GM13977 (cell line): ENCODE measurements around the gene MYO15B.

Experiments used
- DNase-seq: peaks from one replicate; pipeline ENCODE4 v3.0.0; 2012; ENCODE audit warnings: low spot score
- in situ Hi-C: fragments of 300-500 bp; cut with MboI; formaldehyde crosslinking; loops from one replicate; pipeline ENCODE4 v1.12.0; 2022; ENCODE audit warnings: low sequenced_read_pairs, low pct_unique_long_range_greater_than_20kb, mixed read lengths, inconsistent platforms; ENCODE audit not compliant: unreplicated experiment
- TF ChIP-seq, protein P1 (sequence below): IDR thresholded peaks from 2 replicates; pipeline ENCODE4 v1.5.1; 2012; ENCODE audit warnings: mild to moderate bottlenecking, control low read depth; ENCODE audit not compliant: insufficient read depth; ENCODE audit errors: extremely low read depth, missing control alignments

Gene MYO15B

DNA sequence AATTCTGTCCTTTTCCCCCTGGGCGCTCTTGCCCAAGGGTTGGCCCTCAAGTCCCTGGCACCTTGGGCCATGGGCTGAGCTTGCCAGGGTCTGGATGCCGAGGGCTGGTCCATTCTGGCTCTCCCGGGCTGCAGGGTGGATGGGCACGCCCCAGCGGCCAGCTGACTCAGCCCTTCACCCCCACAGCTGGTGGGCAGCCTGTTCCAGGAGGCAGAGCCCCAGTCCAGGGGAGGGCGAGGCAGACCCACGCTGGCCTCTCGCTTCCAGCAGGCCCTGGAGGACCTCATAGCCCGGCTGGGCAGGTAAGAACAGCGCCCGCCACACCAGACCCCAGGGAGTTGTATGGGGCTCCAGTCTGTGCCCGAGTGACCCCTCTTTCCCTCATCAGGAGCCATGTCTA lies 15.0 kb downstream of the MYO15B start:
- no peak for DNase-seq
- TF ChIP-seq, protein P1, sequence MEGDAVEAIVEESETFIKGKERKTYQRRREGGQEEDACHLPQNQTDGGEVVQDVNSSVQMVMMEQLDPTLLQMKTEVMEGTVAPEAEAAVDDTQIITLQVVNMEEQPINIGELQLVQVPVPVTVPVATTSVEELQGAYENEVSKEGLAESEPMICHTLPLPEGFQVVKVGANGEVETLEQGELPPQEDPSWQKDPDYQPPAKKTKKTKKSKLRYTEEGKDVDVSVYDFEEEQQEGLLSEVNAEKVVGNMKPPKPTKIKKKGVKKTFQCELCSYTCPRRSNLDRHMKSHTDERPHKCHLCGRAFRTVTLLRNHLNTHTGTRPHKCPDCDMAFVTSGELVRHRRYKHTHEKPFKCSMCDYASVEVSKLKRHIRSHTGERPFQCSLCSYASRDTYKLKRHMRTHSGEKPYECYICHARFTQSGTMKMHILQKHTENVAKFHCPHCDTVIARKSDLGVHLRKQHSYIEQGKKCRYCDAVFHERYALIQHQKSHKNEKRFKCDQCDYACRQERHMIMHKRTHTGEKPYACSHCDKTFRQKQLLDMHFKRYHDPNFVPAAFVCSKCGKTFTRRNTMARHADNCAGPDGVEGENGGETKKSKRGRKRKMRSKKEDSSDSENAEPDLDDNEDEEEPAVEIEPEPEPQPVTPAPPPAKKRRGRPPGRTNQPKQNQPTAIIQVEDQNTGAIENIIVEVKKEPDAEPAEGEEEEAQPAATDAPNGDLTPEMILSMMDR, result no peak
- in situ Hi-C loops, result no loop called here

DNA sequence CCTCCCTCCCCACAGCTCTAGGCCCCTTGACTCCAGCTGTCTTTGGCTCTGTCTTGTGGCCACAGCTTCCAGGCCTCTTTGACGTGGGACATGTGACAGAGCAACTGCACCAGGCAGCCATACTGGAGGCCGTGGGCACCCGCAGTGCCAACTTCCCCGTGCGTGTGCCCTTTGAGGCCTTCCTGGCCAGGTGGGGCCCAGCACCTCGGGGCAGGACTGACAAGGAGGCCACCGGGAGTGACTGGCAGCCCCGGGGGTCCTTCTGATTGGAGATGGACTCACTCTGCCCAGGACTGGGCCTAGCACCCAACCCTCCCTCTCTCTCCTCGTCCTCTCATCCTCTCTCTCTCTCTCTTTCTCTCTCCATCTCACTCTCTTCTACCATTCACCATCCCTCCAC lies 15.5 kb downstream of the MYO15B start:
- TF ChIP-seq, protein P1, result no peak
- no peak for DNase-seq
- in situ Hi-C loops, result no loop called here

DNA sequence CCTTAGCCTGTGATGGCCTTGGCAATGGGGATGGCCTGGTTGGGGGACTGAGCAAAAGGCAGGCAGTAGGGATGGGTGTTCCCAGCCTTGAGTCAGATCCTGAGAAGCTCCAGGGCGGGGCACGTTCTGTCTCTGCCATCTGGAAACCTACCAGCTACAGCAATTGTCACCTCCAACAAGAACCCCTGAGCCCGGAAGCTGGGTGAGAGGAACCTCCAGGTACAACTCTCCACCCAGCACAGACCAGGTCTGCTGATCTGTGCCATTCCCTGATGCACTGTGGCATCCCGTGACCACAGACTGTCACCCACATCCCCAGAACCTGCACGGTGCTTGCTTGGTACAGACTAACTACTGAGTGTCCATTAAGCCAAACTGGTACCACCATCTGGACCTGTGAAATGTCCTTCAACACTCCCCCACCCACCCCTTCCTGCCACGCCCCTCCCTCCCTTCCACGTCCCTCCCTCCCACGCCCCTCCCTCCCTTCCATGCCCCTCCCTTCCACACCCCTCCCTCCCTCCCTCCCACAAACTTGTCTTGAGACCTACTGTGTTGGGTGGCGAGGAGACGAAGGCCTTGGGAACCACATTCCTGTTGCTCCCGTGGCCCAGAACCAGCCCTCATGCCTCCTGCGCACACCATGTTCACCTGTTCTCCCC lies 16.6 kb downstream of the MYO15B start:
- in situ Hi-C loops, result no loop called here
- TF ChIP-seq, protein P1, result no peak
- DNase-seq, result no peak

DNA sequence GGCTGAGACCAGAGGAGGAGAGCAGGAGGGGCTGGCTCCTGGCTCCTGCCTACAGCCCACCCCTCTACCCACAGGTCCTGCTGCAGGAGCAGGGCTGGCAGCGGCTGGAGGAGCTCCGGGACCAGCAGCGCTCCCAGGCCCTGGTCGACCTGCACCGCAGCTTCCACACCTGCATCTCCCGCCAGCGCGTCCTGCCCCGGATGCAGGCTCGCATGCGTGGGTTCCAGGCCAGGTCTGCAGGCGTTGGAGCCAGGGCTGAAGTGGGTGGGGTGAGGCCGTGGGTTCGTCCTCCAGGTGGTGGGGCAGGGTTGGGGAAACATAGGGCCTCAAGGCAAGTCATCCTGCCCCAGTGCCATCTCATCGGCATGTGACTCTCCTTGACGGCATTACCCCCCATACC lies 18.2 kb downstream of the MYO15B start:
- no peak for DNase-seq
- TF ChIP-seq, protein P1, result no peak
- in situ Hi-C loops, result no loop called here

DNA sequence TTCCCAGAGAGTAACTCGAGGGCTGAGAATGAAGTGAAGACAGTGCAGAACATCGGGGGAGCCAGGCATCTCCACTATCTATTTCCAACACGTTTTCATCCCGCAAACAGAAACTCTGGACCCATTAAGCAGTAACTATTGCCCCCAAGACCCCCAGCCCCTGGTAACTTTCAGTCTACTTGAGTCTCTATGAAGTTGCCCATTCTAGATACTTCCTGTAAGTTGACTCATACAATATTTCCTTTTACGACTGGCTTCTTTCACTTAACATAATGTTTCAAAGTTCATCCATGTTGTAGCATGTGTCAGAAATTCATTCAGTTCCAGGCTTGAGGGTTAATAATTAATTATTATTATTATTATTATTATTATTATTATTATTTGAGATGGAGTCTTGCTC lies 19.5 kb downstream of the MYO15B start:
- TF ChIP-seq, protein P1, result no peak
- DNase-seq, result no peak
- in situ Hi-C loops, result no loop called here

DNA sequence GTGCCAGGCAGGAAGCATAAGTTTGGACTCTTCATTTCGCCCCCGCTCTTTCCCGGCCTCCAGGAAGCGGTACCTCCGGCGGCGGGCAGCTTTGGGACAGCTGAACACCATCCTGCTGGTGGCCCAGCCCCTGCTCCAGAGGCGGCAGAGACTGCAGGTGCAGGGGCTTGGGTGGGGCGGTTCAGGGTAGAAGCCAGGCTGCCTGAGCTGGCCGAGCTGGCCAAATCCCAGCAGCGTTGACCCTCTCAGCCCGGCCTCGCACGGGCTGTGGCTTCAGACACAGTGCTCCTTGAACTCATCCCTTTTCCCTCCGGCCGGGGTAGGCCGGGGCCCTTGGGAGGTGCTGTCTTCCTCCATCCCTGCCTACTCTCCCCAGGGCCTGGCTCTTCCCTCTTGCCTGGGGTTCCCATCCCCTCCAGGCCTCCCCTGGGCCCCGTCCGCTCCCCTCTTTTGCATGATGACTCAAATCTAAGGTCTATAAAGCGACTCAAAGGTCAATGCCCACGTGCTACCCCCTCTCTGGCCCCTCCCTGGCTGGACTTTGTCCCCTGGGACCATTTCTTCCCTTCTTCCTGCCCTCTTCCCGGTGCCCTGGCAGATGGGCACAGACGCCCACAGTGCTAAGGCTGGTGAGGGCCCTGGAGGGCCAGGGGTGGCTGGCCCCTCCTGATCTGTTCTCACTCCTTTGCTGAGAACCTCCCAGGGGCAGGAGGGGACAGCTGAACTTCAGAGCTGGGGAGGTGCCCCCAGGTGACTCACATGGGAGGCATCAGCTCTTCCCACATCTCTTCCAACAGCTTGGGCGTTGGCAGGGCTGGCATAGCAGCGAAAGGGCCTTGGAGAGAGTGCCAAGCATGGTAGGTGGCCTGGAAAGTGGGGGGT lies 22.7 kb downstream of the MYO15B start:
- in situ Hi-C loops, result no loop called here
- DNase-seq, result no peak
- TF ChIP-seq, protein P1, result no peak
